Activated CD8-positive, alpha-beta memory T cell treated with anti-CD3 and anti-CD28 coated beads, Interleukin-2, amount 50 U/mL, for 24 hours (primary cell): ENCODE results near the gene TFF1.

Experiments
- DNase-seq: peaks from one replicate; pipeline ENCODE4 v3.0.0-alpha.2; 2020; ENCODE audit errors: extremely low read depth

The TFF1 gene

DNA sequence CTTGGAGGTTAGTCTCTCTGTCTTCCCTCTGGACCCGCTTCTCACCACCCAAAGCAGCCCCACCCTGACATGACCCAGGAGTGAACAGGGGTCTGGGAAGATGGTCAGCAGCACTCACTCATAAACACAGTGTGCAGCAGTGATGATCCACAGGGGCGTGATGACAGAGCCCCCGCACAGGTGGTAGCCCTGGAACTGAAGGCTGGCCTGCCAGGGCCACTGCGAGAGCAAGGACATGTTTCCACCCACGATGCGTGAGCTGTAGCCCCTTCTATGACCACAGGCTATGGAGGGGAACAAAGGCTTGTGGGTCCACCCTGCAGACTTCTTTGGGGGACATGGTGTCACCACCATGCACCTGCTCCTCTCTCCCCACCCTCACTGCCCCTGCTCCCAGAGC is 16.6 kb upstream of the TFF1 start:
- no peak for DNase-seq

DNA sequence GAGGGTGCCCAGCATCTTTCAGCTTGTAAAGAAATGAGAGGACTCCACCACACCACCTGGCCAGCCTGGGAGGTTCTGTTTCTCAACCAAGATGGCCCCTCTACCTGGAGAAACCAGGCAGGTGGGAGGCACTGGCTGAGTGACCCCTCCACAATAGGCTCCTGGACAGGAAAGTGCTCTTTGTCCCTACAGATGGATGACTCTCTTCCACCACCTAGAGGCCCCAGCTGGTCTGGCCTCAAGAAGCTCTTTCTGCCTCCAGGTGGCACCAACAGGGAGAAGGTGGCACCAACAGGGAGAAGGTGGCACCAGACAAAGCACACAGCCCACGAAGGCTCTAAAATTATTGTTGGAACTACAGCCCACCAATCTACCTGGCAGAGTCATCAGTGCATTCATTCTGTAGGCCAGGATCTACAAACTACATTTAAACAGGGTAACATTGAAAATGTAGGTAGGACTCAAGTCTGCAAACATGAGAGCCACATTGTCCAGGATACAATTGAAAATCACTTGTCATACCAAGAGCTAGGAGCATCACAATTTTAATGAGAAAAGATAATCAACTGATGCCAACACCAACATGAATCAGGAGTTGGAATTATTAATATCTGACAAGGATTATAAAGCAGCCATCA is 15.1 kb upstream of the TFF1 start:
- DNase-seq: no peak

DNA sequence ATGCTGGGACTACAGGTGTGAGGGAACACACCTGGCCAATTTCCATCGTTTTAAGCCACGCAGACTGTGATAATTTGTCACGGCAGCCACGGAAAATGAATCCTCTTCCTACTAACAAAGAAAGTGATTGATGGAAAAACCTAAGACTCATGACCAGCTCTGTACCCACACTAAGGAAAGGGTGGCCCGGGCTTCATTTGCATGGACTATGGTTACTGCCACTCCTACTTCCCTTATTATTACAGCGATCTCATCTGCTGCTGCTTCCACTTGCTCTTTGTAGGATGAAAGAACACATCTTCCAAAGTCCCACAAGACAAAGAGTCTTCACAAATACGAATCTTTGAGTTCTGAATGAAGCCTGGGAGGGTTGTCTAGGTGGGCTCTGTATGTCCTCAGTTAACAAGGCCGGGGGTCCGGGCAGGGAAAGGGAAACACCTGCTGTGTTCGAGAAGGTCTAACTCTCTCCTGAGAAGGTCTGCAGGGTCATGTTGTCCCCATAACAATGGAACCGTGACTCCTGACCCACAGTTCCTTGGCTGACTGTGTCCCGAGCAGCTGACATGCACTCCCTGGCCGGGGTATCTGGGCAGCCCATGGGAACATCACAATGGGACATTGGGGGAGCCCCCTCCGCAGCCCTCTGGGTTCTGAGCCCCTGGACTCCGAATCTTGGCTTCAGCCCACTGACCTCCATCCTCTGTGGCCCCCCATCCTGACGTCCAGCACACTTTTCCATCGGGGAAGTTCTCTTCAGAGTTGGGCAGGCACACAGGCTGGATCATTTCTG is 13.3 kb upstream of the TFF1 start:
- DNase-seq: no peak

DNA sequence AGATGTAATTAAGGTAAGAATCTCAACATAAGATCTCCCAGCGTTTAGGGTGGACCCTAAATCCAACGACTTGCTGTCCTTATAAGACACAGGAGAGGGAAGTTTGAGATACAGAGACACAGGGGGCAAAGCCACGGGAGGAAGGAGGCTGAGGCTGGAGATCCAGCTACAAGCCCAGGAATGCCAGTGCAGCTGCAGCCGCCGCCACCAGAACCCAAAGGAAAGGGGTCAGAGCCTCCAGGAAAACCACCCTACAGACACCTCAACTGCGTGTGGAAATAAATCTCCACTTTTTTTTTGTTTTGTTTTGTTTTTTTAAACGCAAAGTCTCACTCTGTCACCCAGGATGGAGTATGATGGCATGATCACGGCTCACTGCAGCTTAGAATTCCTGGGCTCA is 12.1 kb upstream of the TFF1 start:
- DNase-seq: no peak

GRCh38 chr21:42377951-42378340 is 11.6 kb upstream of the TFF1 start:
- DNase-seq: no peak

DNA sequence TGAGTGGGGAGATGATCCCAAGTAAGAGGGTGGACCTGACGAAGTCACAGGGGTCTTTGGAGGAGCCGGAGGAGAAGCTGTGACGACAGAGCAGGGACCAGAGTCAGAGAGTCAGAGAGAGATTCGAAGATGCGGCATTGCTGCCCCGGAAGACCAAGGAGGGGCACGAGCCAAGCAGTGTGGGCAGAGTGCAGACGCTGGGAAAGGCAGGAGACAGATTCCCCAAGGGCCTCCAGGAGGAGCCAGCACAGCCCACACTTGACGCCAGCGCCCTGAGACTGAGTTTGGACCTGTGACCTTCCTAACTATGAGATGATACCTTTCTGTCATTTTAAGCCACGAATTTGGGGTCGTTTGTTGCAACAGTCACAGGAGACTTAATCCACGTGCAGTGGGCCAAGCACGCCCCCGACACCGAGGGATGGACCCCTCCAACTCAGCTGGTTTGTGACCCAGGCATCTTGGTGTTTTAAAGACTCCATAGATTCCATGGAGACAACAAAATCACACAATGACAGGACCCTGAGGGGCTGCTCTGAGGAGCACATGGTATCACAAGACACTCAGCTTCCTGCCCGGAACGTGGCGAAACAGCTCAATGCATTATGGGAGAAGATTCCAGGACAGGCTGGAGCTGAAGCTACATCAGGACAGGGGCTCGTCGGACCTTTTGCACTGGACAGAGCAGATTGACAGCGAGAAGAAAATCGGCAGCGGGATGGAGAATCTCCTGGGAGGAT is 11.0 kb upstream of the TFF1 start:
- DNase-seq: no peak

- DNase-seq: no peak
These were observed 10.1 kb upstream of the TFF1 start for GRCh38 chr21:42376338-42376982.

DNA sequence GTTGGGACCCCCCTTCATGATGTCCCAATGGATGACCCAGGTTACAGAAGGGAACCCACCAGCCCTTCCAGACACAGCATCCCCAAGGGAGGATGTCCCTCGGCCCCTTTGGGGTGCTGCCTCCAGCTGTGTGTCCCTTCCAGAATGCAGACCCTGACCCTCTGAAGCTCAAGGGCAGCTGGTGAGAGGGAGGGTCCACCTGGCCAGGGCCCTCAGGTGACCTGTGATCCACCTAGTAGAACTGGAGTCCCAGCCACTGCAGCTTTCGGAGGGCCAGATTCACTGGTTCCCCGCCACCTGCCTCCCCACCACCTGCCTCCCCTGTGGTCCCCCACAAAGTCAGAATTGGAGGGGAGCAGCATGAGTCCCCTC is 9.6 kb upstream of the TFF1 start:
- no peak for DNase-seq

GRCh38 chr21:42375506-42375905 is 9.2 kb upstream of the TFF1 start:
- DNase-seq: no peak

DNA sequence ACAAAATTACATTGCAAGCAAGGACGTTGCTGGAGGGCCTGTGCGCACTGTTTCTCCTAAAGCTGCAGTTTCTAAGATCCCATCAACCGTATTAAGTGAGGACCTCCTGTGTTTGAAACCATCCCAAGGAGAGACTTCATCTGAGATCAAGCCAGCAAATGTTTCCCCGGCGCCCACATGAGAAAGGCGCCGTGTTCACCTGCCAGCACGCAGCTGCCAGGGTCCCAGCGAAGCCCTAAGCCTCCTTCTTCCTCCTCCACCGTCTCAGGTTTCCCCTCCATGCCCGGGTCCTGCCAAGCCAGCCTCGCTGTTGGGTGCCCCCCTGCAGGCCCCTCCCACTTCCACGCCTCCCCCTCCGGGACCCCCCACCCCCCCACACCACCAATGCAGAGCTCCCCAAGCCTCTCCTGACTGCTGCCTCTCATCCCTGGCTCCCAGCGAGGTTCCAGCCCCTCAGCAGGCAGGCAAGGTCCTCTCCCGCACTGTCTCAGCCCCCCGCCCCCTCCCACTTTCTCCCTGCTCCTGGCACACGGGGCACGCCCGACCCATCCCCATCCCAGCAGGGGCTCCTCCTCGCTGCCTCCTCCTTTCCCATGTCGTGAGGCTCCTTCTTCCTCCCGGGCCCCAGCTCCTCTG is 8.6 kb upstream of the TFF1 start:
- no peak for DNase-seq

DNA sequence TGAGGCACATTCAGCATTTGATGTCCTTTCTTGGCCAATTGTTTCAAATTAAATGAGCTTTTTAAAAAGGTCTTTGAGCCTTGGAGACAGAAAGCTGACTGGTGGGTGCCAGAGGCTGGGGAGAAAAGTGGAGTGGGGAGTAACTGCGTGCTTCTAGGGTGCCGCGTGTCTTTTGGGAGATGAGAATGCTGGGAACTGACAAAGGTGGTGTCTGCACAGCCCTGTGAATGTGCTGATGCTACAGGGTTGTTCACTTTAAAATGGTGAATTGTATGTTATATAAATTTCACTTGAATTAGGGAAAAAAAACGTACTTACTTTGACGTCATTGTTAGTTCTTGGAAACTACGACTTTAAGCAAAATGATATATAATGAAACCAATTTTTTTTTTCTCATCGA is 8.1 kb upstream of the TFF1 start:
- DNase-seq: no peak

- no peak for DNase-seq
These were observed 7.6 kb upstream of the TFF1 start for GRCh38 chr21:42373908-42374455.

GRCh38 chr21:42373196-42373907 is 7.0 kb upstream of the TFF1 start:
- no peak for DNase-seq

DNA sequence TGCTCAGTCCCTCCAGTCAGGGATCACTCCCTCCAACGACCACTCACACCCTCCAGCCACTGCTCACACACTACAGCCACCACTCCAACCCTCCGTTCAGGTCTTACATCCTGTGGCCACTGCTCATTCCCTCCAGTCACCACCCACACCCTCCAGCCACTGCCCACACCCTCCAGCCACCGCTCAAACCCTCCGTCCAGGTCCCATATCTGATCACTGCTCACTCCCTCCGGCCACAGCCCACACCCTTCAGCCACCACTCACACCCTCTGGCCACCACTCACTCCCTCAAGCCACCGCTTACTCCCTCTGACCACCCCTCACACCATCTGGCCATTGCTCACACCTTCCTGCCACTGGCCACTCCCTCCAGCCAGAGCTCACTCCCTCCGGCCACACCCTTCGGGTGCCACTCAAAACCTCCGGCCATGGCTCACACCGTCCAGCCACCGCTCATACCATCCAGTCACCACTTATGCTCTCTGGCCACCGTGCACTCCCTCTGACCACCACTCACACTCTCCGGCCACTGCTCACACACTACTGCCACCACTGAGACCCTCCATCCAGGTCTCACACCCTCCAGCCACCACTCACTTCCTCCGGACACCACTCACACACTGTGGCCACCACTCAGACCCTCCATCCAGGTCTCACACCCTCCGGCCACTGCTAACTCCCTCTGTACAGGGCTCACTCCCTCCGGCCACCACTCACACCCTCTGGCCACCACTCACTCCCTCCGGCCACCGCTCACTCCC is 4.7 kb upstream of the TFF1 start:
- DNase-seq: no peak

- DNase-seq: no peak
These were observed 3.5 kb upstream of the TFF1 start for GRCh38 chr21:42369821-42370220.

DNA sequence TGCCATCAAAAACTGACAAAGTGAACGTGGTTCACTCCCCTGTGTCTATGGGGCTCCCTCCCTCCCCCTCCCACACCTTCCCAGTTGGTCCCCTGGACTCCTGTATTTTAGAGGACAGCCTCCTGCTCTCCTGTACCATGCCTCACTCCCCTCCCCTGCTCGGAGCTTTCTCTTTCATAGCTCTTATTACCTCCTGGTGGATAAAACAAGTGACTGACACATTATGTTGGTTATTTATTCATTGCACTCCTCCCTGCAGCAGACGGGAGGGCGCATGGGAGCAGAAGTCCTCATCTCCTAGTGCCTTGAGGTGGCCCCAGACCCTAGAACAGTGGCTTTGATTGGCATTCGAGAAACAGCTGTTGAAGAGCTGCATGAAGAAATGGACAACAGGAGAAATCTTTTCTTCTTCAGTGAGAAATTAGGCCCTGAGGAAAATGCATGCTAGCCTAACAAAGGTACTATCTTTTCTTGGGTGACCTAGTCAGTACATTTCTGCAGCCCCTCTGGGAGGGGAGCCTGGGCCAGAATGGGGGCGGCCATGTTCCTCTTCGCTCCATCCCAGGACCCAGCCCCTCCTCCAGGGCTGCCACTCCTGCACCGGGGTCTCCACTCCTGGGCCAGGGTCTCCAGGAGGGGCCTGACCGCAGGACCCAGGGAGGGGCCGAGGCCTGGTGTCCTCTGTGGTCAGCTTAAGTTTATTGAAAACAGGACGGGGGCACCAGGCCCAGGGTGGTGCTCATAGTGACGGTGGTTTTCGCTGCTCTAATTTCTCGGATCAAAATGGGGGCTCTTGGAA is 1.2 kb upstream of the TFF1 start:
- DNase-seq: no peak

DNA sequence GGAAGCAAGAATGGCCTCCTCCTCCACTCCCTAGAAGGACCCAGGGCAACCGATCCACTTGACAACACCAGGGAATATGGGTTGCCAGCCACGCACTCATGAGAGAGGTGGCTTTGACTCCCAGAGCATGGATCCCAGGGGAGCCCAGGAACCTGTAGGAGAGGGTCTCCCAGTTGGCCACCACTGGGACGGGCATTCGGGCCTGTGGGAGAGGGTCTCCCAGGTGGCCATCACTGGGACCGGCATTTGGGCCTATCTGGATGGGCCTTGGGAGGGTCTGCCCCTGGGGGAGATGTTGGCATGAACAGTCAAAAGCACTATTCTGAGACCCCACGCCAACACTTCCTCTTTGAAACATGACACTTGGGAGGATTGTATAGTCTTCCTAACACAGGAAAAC is 565 bp downstream of the TFF1 start:
- no peak for DNase-seq

DNA sequence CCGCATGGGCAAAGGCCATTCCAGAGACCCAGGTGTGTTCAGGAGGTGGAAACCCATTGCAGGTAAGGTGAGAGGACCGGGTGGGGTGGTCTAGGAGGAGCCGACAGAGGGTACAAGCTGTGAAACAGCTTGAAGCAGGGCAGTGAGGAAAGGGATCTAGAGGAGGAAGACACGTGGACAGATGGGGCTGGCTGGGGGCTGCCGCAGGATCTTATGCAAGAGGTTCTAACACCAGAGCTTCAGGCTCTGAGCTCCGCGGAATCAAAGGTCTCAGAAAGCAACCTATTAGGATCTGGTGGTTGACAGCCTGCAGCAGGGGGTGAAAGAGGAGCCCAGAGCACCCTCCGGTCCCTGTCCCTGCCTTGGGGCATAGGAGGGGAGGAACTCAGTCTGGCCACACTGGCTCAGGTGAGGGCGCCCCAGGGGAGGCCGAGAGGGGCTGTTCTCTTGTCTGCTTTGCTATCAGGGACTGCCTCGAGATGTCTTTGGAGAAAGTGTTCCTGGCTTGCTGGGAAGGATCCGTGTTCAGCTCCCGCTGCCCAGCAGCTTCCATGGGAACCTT is 1.9 kb downstream of the TFF1 start:
- DNase-seq: no peak

DNA sequence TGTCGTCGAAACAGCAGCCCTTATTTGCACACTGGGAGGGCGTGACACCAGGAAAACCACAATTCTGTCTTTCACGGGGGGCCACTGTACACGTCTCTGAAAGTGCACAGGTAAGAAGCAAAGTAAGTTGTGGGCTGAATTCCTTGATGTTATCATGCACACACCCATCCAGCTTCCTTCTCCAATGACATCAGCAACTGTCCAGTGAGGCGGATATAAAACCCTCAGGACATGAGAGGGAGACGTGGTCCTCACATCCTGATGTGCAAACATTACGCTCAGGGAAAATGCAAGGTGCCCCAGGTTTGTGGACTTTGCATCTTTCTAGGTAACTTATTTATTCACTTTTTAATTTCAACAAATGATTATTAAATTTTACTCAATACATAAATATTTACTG is 3.0 kb downstream of the TFF1 start:
- DNase-seq: no peak
